ENCODE results near the gene CARD8. TPM values are rescaled to one million over a fixed set of nuclear protein-coding genes. Genes with fewer than 3 reads are reported as not detected.
A peak's percentile ranks its signal among the peaks of the same experiment; 100 is the strongest.

CARD8 gene
- polyA plus RNA-seq, 1 experiment = 15.0 TPM

DNA sequence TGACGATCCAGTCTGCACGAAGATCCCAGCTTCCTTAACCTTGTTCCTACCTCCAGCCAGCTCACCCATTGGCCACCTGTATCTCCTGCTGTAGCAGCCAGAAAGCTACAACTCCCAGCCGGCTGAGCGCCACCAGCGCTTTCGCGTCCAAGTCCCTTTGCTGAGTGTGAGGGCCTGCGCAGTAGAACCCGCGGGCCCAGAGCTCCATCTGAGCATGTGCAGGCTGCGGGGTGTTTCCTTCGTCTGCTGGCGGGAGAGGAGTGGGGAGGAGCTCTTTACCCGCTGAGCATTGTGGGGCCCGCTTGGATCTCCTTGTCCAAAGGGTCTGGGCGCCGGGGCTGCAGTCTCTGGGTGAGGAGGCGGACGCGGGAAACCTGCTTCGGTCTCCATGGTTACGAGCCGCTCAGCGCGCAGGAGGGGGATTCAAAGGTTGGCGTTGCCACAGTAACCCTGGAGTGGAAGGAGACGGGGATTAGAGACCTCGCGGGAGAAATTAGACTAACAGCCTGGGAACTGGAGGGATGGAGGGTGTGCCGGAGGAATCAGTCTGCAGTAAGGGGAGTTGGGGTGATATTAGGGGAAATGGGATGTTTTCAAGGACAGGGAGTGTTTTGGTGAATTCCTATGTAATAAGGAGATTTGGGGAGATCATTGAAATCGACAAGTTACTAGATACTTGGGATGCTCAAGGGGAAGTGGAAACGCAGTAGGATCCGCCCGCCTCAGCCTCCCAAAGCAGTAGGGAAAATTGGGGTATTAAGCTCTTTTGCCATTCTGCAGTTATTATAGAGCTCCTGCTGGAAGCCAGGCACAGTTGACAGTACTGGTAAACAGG lies 51.7 kb downstream of the CARD8 start:
- Histone ChIP-seq H3K27me3 (ENCODE audit: control insufficient read depth, insufficient read depth, low read length) (no peaks in the 10 kb centered on the region), H3K4me3 (ENCODE audit: low read depth, low read length) (peak overlapping the region; percentile 61), H3K36me3 (ENCODE audit: control insufficient read depth, insufficient read depth, low read length) (no peaks in the 10 kb centered on the region)
- ChIA-PET POLR2A (no interaction called here), CTCF (interaction anchor here (0.7 to 3.5 kb wide), 4 partner anchors 10 to 51 kb away, joined by 4 to 13 read pairs (median 6); no protein-coding TSS in a partner anchor)
- TF ChIP-seq, protein P1, sequence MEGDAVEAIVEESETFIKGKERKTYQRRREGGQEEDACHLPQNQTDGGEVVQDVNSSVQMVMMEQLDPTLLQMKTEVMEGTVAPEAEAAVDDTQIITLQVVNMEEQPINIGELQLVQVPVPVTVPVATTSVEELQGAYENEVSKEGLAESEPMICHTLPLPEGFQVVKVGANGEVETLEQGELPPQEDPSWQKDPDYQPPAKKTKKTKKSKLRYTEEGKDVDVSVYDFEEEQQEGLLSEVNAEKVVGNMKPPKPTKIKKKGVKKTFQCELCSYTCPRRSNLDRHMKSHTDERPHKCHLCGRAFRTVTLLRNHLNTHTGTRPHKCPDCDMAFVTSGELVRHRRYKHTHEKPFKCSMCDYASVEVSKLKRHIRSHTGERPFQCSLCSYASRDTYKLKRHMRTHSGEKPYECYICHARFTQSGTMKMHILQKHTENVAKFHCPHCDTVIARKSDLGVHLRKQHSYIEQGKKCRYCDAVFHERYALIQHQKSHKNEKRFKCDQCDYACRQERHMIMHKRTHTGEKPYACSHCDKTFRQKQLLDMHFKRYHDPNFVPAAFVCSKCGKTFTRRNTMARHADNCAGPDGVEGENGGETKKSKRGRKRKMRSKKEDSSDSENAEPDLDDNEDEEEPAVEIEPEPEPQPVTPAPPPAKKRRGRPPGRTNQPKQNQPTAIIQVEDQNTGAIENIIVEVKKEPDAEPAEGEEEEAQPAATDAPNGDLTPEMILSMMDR (IDR thresholded peaks at IDR 0.05; ENCODE audit: insufficient read depth, low read depth, low read length) = no peak
- DNase-seq (ENCODE audit: low read depth) = peak; percentile 80

DNA sequence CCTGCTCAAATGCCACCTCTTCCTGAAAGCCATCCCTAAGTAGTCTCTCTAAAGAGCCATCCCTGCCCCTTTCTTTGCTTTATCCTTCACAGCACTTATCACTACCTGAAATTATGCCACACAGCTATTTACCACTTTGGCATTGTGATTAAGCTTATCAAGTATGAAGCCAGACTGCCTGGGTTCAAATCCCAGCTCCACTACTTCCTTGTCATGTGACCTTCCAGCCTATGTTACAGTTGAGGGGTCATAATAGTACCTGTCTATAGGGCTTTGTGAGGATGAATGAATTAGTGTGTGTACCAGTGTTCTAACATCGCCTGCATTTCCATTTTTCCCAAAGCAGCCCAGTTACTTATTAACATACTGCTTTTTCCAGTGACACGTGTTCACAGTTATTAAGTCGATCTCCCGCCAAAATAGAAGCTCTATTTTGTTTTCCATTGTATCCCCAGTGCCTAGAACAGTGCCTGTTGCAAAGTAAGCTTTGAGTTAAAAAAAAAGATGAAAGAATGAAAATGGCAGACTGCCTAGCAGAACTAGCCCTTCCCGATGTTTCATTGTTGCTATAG lies 52.4 kb downstream of the CARD8 start:
- Histone ChIP-seq H3K36me3 (ENCODE audit: control insufficient read depth, insufficient read depth, low read length) (no peaks in the 10 kb centered on the region), H3K4me3 (ENCODE audit: low read depth, low read length) (peak overlapping the region; percentile 61), H3K27me3 (ENCODE audit: control insufficient read depth, insufficient read depth, low read length) (no peaks in the 10 kb centered on the region)
- POLR2A ChIA-PET = no interaction called here
- DNase-seq (ENCODE audit: low read depth) = no peak
- TF ChIP-seq, protein P1 (IDR thresholded peaks at IDR 0.05; ENCODE audit: insufficient read depth, low read depth, low read length) = no peak
- CTCF ChIA-PET = interaction anchor here (0.7 to 3.5 kb wide), 4 partner anchors 9 to 50 kb away, joined by 4 to 13 read pairs (median 6); no protein-coding TSS in a partner anchor

DNA sequence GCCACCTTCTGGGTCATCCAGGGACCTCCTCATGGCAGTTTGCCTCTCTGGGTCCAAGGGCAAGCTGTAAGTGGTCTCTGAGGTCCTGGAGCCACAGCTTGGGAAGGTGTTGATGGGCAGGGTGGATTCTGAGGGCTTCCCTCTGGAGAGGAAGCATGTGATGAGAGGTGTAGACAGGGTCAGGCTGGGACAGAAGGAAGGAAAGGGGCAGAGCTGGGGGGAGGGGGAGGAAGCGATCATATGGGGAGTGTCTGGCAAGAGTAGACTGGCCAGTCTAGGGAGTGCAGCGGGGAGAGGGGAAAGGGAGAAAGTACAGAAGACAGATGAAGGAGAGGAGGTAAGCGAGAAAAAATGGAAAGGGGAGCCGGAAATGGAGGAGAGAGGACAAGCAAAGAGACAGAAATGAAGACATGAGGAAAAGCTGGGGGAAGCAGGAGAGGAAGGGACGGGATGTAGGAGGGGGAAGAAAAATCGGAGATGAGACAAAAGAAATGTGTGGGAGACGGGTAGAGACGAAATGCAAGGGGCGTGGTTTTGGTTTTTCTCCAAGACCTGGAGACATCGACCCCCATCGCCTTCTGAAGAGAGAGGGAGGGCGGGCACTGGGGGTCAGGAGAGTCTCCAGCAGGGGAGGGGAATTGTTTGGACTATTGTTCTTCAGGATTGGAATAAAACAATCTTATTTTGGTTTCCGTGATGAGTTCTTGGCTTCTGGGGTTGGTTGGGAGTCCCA lies 58.6 kb downstream of the CARD8 start:
- ChIA-PET CTCF (interaction anchor here (0.6 kb wide), 1 partner anchor 8 kb away, joined by 3 read pairs; no protein-coding TSS in a partner anchor), POLR2A (no interaction called here)
- DNase-seq (ENCODE audit: low read depth) = no peak

DNA sequence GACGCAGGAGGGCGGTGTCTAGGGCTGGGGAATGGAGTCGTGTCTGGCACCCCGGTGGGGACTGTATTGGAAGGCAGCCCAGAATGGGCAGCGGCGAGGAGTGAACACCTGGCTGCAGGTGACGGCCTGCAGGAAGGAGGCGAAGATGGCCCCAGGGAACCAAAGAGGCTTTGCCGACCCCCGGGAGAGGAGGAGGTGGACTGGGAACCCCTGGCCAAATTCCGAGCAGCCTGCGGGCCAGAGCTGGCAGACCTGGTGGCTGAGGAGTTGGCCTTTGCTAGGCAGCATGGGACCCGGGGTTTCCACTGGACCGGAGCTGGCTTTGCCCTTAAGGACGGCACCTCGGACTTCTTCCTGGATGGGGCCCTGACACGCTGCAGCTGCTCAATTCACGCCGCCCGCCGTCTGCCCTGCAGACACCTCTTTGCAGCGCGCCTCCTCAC lies 59.4 kb downstream of the CARD8 start:
- TF ChIP-seq, protein P1 (IDR thresholded peaks at IDR 0.05; ENCODE audit: insufficient read depth, low read depth, low read length) = no peak
- ChIA-PET CTCF (interaction anchor here (0.6 kb wide), 1 partner anchor 7 kb away, joined by 3 read pairs; no protein-coding TSS in a partner anchor), POLR2A (no interaction called here)
- H3K27me3 ChIP-seq (ENCODE audit: control insufficient read depth, insufficient read depth, low read length) = no peaks in the 10 kb centered on the region
- no peak for DNase-seq (ENCODE audit: low read depth)
- H3K36me3 ChIP-seq (ENCODE audit: control insufficient read depth, insufficient read depth, low read length) = peaks cover 1% of the 10 kb centered on the region; the same call in 1 of the 2 replicates
- H3K4me3 ChIP-seq (ENCODE audit: low read depth, low read length) = no peak overlapping the region

More for the DNA sequence above, 58.6 kb downstream of the CARD8 start:
- Histone ChIP-seq H3K27me3 (ENCODE audit: control insufficient read depth, insufficient read depth, low read length) (no peaks in the 10 kb centered on the region), H3K4me3 (ENCODE audit: low read depth, low read length) (no peak overlapping the region), H3K36me3 (ENCODE audit: control insufficient read depth, insufficient read depth, low read length) (no peaks in the 10 kb centered on the region; the same call in 1 of the 2 replicates)
- TF ChIP-seq, protein P1 (IDR thresholded peaks at IDR 0.05; ENCODE audit: insufficient read depth, low read depth, low read length) = no peak
